H9 (cell line): ENCODE measurements around the gene FA2H. TPM values are rescaled to one million over a fixed set of nuclear protein-coding genes. Genes with fewer than 3 reads are reported as not detected.

Experiments
- DNase-seq: peaks from one replicate; pipeline ENCODE4 v3.0.0-alpha.2; 2017
- H2AFZ ChIP-seq: one replicate; pipeline ENCODE4 v1.6.1; 2013; ENCODE audit warnings: mild to moderate bottlenecking, low read length, control low read depth, moderate library complexity
- H2AK5ac ChIP-seq: 2 replicates; pipeline ENCODE4 v1.6.1; 2013; ENCODE audit warnings: low read length, control low read depth, mixed read lengths; ENCODE audit not compliant: insufficient read length
- H2BK120ac ChIP-seq: one replicate; pipeline ENCODE4 v1.6.1; 2013; ENCODE audit warnings: low read depth, mild to moderate bottlenecking, low read length, control low read depth, inconsistent platforms; ENCODE audit not compliant: poor library complexity, severe bottlenecking
- H2BK12ac ChIP-seq: 2 replicates; pipeline ENCODE4 v1.6.1; 2013; ENCODE audit warnings: low read length, control low read depth, mixed read lengths, low read depth; ENCODE audit not compliant: insufficient read length
- H2BK15ac ChIP-seq: 2 replicates; pipeline ENCODE4 v1.6.1; 2013; ENCODE audit warnings: low read depth, low read length, control low read depth
- H2BK20ac ChIP-seq: one replicate; pipeline ENCODE4 v1.6.1; 2013; ENCODE audit warnings: low read depth, mild to moderate bottlenecking, low read length, control low read depth, inconsistent platforms; ENCODE audit not compliant: poor library complexity, severe bottlenecking
- H2BK5ac ChIP-seq: 2 replicates; pipeline ENCODE4 v1.6.1; 2013; ENCODE audit warnings: low read length, control low read depth, mixed read lengths; ENCODE audit not compliant: insufficient read length
- H3K14ac ChIP-seq: 2 replicates; pipeline ENCODE4 v1.6.1; 2013; ENCODE audit warnings: low read length, control low read depth; ENCODE audit not compliant: insufficient read depth
- H3K18ac ChIP-seq: 2 replicates; pipeline ENCODE4 v1.6.1; 2013; ENCODE audit warnings: low read depth, mild to moderate bottlenecking, mixed read lengths, low read length, control low read depth; ENCODE audit not compliant: insufficient read length
- H3K23ac ChIP-seq: 2 replicates; pipeline ENCODE4 v1.6.1; 2013; ENCODE audit warnings: low read length, control low read depth, mixed read lengths, low read depth; ENCODE audit not compliant: insufficient read length
- H3K23me2 ChIP-seq: 2 replicates; pipeline ENCODE4 v1.6.1; 2013; ENCODE audit warnings: low read depth, mild to moderate bottlenecking, mixed read lengths, low read length, control low read depth; ENCODE audit not compliant: insufficient read length, poor library complexity, severe bottlenecking
- H3K27ac ChIP-seq: 2 replicates; pipeline ENCODE4 v1.5.1; 2013; ENCODE audit warnings: low read length, control low read depth, mixed read lengths, low read depth; ENCODE audit not compliant: insufficient read length
- H3K27me3 ChIP-seq: 2 replicates; pipeline ENCODE4 v1.6.1; 2013; ENCODE audit warnings: low read length, control low read depth, inconsistent platforms; ENCODE audit not compliant: insufficient read depth
- H3K4ac ChIP-seq: 2 replicates; pipeline ENCODE4 v1.6.1; 2013; ENCODE audit warnings: low read depth, mild to moderate bottlenecking, control low read depth, inconsistent platforms, low read length, moderate library complexity
- H3K4me1 ChIP-seq: 2 replicates; pipeline ENCODE4 v1.6.1; 2013; ENCODE audit warnings: low read length, control low read depth, inconsistent platforms; ENCODE audit not compliant: insufficient read depth
- H3K4me2 ChIP-seq: 2 replicates; pipeline ENCODE4 v1.6.1; 2013; ENCODE audit warnings: low read length, control low read depth, mixed read lengths; ENCODE audit not compliant: insufficient read length, insufficient read depth
- H3K56ac ChIP-seq: 2 replicates; pipeline ENCODE4 v1.6.1; 2013; ENCODE audit warnings: low read depth, mild to moderate bottlenecking, mixed read lengths, low read length, control low read depth; ENCODE audit not compliant: insufficient read length
- H3K79me1 ChIP-seq: 2 replicates; pipeline ENCODE4 v1.6.1; 2013; ENCODE audit warnings: low read depth, mild to moderate bottlenecking, moderate library complexity, low read length, control low read depth, inconsistent platforms; ENCODE audit not compliant: insufficient read depth, poor library complexity, severe bottlenecking
- H3K79me2 ChIP-seq: 2 replicates; pipeline ENCODE4 v1.6.1; 2013; ENCODE audit warnings: low read length, control low read depth, inconsistent platforms; ENCODE audit not compliant: insufficient read depth
- H3K9ac ChIP-seq: 2 replicates; pipeline ENCODE4 v1.6.1; 2013; ENCODE audit warnings: low read length, control low read depth, mixed read lengths; ENCODE audit not compliant: insufficient read length; ENCODE audit errors: extremely low read depth
- H3K9me3 ChIP-seq: one replicate; pipeline ENCODE4 v1.6.1; 2013; ENCODE audit warnings: low read depth, low read length, inconsistent platforms; ENCODE audit not compliant: control insufficient read depth
- H3T11ph ChIP-seq: one replicate; pipeline ENCODE4 v1.6.1; 2013; ENCODE audit warnings: mild to moderate bottlenecking, low read length, control low read depth, inconsistent platforms
- H4K20me1 ChIP-seq: one replicate; pipeline ENCODE4 v1.6.1; 2013; ENCODE audit not compliant: control insufficient read depth, insufficient read length, insufficient read depth
- H4K5ac ChIP-seq: 2 replicates; pipeline ENCODE4 v1.6.1; 2013; ENCODE audit warnings: low read depth, mild to moderate bottlenecking, mixed read lengths, low read length, control low read depth; ENCODE audit not compliant: insufficient read length
- H4K8ac ChIP-seq: replicated peaks from 2 replicates; pipeline ENCODE4 v1.6.1; 2013; ENCODE audit warnings: low read length, control low read depth, mixed read lengths, low read depth; ENCODE audit not compliant: insufficient read length
- H4K91ac ChIP-seq: 2 replicates; pipeline ENCODE4 v1.6.1; 2013; ENCODE audit warnings: low read depth, mild to moderate bottlenecking, moderate library complexity, mixed read lengths, low read length, control low read depth; ENCODE audit not compliant: insufficient read length
- H3K27ac Mint-ChIP-seq, 3 experiments: 2 replicates in 2 of 3; 3 replicates in 1 of 3; pipeline ENCODE4 v1.8.0; 2020 to 2021; ENCODE audit warnings: mixed read lengths in 3 of 3, mild to moderate bottlenecking in 1 of 3, moderate library complexity in 1 of 3
- H3K27me3 Mint-ChIP-seq: 2 replicates; pipeline ENCODE4 v1.8.0; 2021; ENCODE audit warnings: low read depth, mild to moderate bottlenecking, moderate library complexity, mixed read lengths
- H3K36me3 Mint-ChIP-seq, 3 experiments: 2 replicates in 2 of 3; 3 replicates in 1 of 3; pipeline ENCODE4 v1.8.0; 2020 to 2021; ENCODE audit warnings: low read depth in 3 of 3, mixed read lengths in 3 of 3; ENCODE audit not compliant: insufficient read depth in 1 of 3
- H3K4me1 Mint-ChIP-seq, 2 experiments: 2 replicates each; pipeline ENCODE4 v1.8.0; 2020; ENCODE audit warnings: mixed read lengths in 2 of 2
- H3K4me3 Mint-ChIP-seq, 2 experiments: 2 replicates in 1 of 2; 3 replicates in 1 of 2; pipeline ENCODE4 v1.8.0; 2020 to 2021; ENCODE audit warnings: mild to moderate bottlenecking in 2 of 2, mixed read lengths in 2 of 2, moderate library complexity in 1 of 2
- H3K9me3 Mint-ChIP-seq, 2 experiments: 2 replicates in 1 of 2; 3 replicates in 1 of 2; pipeline ENCODE4 v1.8.0; 2020; ENCODE audit warnings: mild to moderate bottlenecking in 2 of 2, mixed read lengths in 2 of 2, moderate library complexity in 1 of 2
- CTCF ChIP-seq: fragments of 200-600 bp; sonication (generic); conservative IDR thresholded peaks from 3 replicates; pipeline ENCODE4 v1.8.0; 2021; ENCODE audit warnings: antibody characterized with exemption, mild to moderate bottlenecking
- WGBS: extraction: QIAGEN DNeasy Blood & Tissue Kit; methylation state at CpG from one replicate; pipeline ENCODE4 v1.1.7; 2013; ENCODE audit warnings: missing lambda C conversion rate, low lambda C conversion rate, mixed read lengths; ENCODE audit not compliant: insufficient read length; ENCODE audit errors: extremely low coverage; 5-methylcytosine and 5-hydroxymethylcytosine counted together
- total RNA-seq: library from RNA; stranded (reverse); gene quantifications from 2 replicates; pipeline ENCODE4 v1.2.1, GENCODE V29; 2021

Gene FA2H
- total RNA-seq, 1 experiment from 2014 or later, result 25.1 TPM

- no peak overlapping the region for H4K8ac ChIP-seq
- H4K91ac ChIP-seq, result no peak overlapping the region
- no CpG with 5 or more reads among the region's 2 CpGs for WGBS
- no peak overlapping the region for H2BK12ac ChIP-seq
- no peak overlapping the region for H3K14ac ChIP-seq
- H2BK120ac ChIP-seq, result no peak overlapping the region
- H4K5ac ChIP-seq, result no peak overlapping the region
- no peak overlapping the region for H2BK20ac ChIP-seq
- no peak overlapping the region for H3K23ac ChIP-seq
- no peak overlapping the region for H2BK15ac ChIP-seq
- no peak overlapping the region for H3K4ac ChIP-seq
- peaks cover 2% of the 10 kb centered on the region; the same call in 1 of the 2 replicates for H3K4me1 ChIP-seq
- no peak overlapping the region for H3K4me2 ChIP-seq
- no peak overlapping the region for H3K9ac ChIP-seq
- 0 out of 7 replicates have a peak overlapping the region, but pooled peaks of 1 of the 3 experiments have one; percentile 25 for H3K27ac Mint-ChIP-seq
- no peak overlapping the region for H3K56ac ChIP-seq
- no peak for TF ChIP-seq CTCF
- H3K79me1 ChIP-seq, result no peaks in the 10 kb centered on the region
- H3K27me3 Mint-ChIP-seq, result no peaks in the 10 kb centered on the region
- H2BK5ac ChIP-seq, result no peak overlapping the region
- H3K27me3 ChIP-seq, result no peaks in the 10 kb centered on the region
- no peak for DNase-seq
- no peak overlapping the region for H3K27ac ChIP-seq
- no peaks in the 10 kb centered on the region; the same call in 1 of the 2 replicates for H3K79me2 ChIP-seq
- no peaks in the 10 kb centered on the region for H4K20me1 ChIP-seq
- H3K36me3 Mint-ChIP-seq, result peaks cover 0 to 14% (median 0%) of the 10 kb centered on the region in 3 experiments; a peak in 3 of 7 replicates
- H3K9me3 Mint-ChIP-seq, result no peaks in the 10 kb centered on the region
- no peak overlapping the region for H3K4me3 Mint-ChIP-seq
- H2AK5ac ChIP-seq, result no peak overlapping the region
- H3T11ph ChIP-seq, result no peak overlapping the region
- no peak overlapping the region for H3K18ac ChIP-seq
- peaks cover 21 to 37% of the 10 kb centered on the region in 2 experiments for H3K4me1 Mint-ChIP-seq
- no peak overlapping the region for H2AFZ ChIP-seq
- peaks cover 4% of the 10 kb centered on the region for H3K23me2 ChIP-seq
- H3K9me3 ChIP-seq, result no peaks in the 10 kb centered on the region
These were observed 22.4 kb downstream of the FA2H start for GRCh38 chr16:74752258-74752657.
